Pancreas (tissue), 10 donors: ENCODE data around the gene GRIN2D. TPM values are rescaled to one million over a fixed set of nuclear protein-coding genes. Genes with fewer than 3 reads are reported as not detected.

Source experiments
- ATAC-seq, 4 donors: fragments of 200-7000 bp; cut with Tn5 transposase; one replicate each; pipeline versions ENCODE4 v1.8.0 to v1.9.1; 2020; ENCODE audit warnings: mild to moderate bottlenecking in 4 of 4, moderate library complexity in 4 of 4
- DNase-seq, 6 donors: peaks; one replicate each; pipeline ENCODE4 v3.0.0-alpha.2; 2020
- FAIRE-seq: peaks from 2 replicates; lab custom pipeline; 2012; peaks lifted over from hg19 to GRCh38; lab: Jason Lieb, UNC
- H3K27ac ChIP-seq, 4 donors: fragments of 200-600 bp; sonication (generic); 1 replicate in 3 of 4; 2 replicates in 1 of 4; pipeline versions ENCODE4 v1.5.0 to v1.8.0; 2020
- H3K27me3 ChIP-seq, 4 donors: fragments of 200-600 bp; one replicate each; pipeline ENCODE4 v1.8.0; 2021
- H3K36me3 ChIP-seq, 3 donors: fragments of 200-600 bp; sonication (generic) in 1 of 3; one replicate each; pipeline versions ENCODE4 v1.5.0 to v1.8.0; 2020 to 2021
- H3K4me1 ChIP-seq, 3 donors: fragments of 200-600 bp; one replicate each; pipeline ENCODE4 v1.8.0; 2021
- H3K4me3 ChIP-seq, 4 donors: fragments of 200-600 bp; sonication (generic) in 2 of 4; one replicate each; pipeline versions ENCODE4 v1.5.0 to v1.8.0; 2020 to 2021
- H3K9me3 ChIP-seq, 4 donors: fragments of 200-600 bp; one replicate each; pipeline ENCODE4 v1.8.0; 2021
- CTCF ChIP-seq, 4 donors: fragments of 200-600 bp; sonication (generic) in 3 of 4; IDR thresholded peaks; one replicate each; pipeline versions ENCODE4 v1.5.0 to v1.8.0; 2021; ENCODE audit warnings: antibody characterized with exemption in 4 of 4
- WGBS, 2 donors: extraction: QIAGEN DNeasy Blood & Tissue Kit; methylation state at CpG; one replicate each; pipeline ENCODE4 v1.1.7; 2013; 5-methylcytosine and 5-hydroxymethylcytosine counted together
- intact Hi-C, 3 donors: fragments of 100-400 bp; cut with DNase I; formaldehyde crosslinking; loops; one replicate each; pipeline versions ENCODE4 v1.11.1 to v1.14.2; 2022
- polyA plus RNA-seq, 2 donors: library from polyadenylated mRNA; stranded (reverse); fragments of 200-250 nt; gene quantifications; one replicate each; pipeline ENCODE4 v1.2.3, GENCODE V29; 2013
- total RNA-seq, 6 donors: library from RNA; stranded (reverse); fragmentation: NEBNext Ultra II Directional in 4 of 6; extraction: Animal tissue kit (Norgen Biotek cat#: 25700) in 4 of 6; gene quantifications; one replicate each; pipeline versions ENCODE4 v1.2.1 to v1.2.4, GENCODE V29; 2021 to 2023
- donor health status: healthy with polysubstance abuse.
- donor health status: DM: no; HTN: no; CAD: no; lungs with moderate emphysema.
- donor health status: DM: no; HTN: no; CAD: no.
- donor health status: control.
- donor health status: control.
- donor health status: Bipolar disorder and iron deficiency.
- donor health status: DM: yes; HTN: yes; CAD: no.
- donor health status: DM: no; HTN: no; CAD: no.
- donor health status: DM: no; HTN: no; CAD: no.
- donor health status: DM: yes; HTN: yes; CAD: no.

GRIN2D gene
- total and polyA plus RNA-seq, 8 donors = 0.04 to 0.66 (median 0.19) TPM; not detected in 1

- Histone ChIP-seq H3K4me1 (no peaks in the 10 kb centered on the region), H3K9me3 (no peaks in the 10 kb centered on the region), H3K27me3 (no peaks in the 10 kb centered on the region), H3K4me3 (no peak overlapping the region), H3K27ac (no peak overlapping the region), H3K36me3 (no peaks in the 10 kb centered on the region)
- no peak for FAIRE-seq
- intact Hi-C loops = no loop called here
- WGBS, 2 donors = 87 to 88% methylated on average over 12 of the region's 12 CpGs
- TF ChIP-seq CTCF (IDR thresholded peaks at IDR 0.05) = no peak
- DNase-seq = no peak
- no peak for ATAC-seq
Measured at GRCh38 chr19:48355365-48355954, 38.0 kb upstream of the GRIN2D start.

- no peak for FAIRE-seq
- H3K4me1 ChIP-seq = no peaks in the 10 kb centered on the region
- no peaks in the 10 kb centered on the region for H3K9me3 ChIP-seq
- DNase-seq = no peak
- no peak overlapping the region for H3K27ac ChIP-seq
- no peaks in the 10 kb centered on the region for H3K36me3 ChIP-seq
- 93% methylated on average over 5 of the region's 5 CpGs for WGBS, 2 donors
- H3K4me3 ChIP-seq = no peak overlapping the region
- H3K27me3 ChIP-seq = no peaks in the 10 kb centered on the region
- intact Hi-C loops = no loop called here
- TF ChIP-seq CTCF (IDR thresholded peaks at IDR 0.05) = no peak
- ATAC-seq = no peak
Measured at GRCh38 chr19:48359123-48359522, 34.3 kb upstream of the GRIN2D start.

- no peak overlapping the region for H3K27ac ChIP-seq
- H3K4me3 ChIP-seq = no peak overlapping the region
- FAIRE-seq (no peak), DNase-seq (no peak), ATAC-seq (no peak)
- peaks cover 0 to 3% (median 0%) of the 10 kb centered on the region in 3 donors for H3K4me1 ChIP-seq
- H3K27me3 ChIP-seq = no peaks in the 10 kb centered on the region
- WGBS, 2 donors = 93 to 96% methylated on average over 3 of the region's 3 CpGs
- no peaks in the 10 kb centered on the region for H3K36me3 ChIP-seq
- TF ChIP-seq CTCF (IDR thresholded peaks at IDR 0.05) = no peak
- intact Hi-C loops = no loop called here
- no peaks in the 10 kb centered on the region for H3K9me3 ChIP-seq
Measured at GRCh38 chr19:48361912-48362311, 31.6 kb upstream of the GRIN2D start.

- ATAC-seq = peak; percentile 86 to 92 (median 88)
- 3% methylated on average over 26 of the region's 26 CpGs for WGBS, 2 donors
- peak; percentile 91 to 99 (median 95) for DNase-seq
- Histone ChIP-seq H3K4me1 (peaks cover 0 to 3% (median 0%) of the 10 kb centered on the region in 3 donors), H3K27me3 (no peaks in the 10 kb centered on the region), H3K9me3 (no peaks in the 10 kb centered on the region), H3K4me3 (peak overlapping the region; percentile 18 to 55 (median 51)), H3K27ac (peak overlapping the region; percentile 89 to 94 (median 92)), H3K36me3 (no peaks in the 10 kb centered on the region)
- no peak for TF ChIP-seq CTCF (IDR thresholded peaks at IDR 0.05)
- intact Hi-C loops = no loop called here
- FAIRE-seq = no peak
Measured at GRCh38 chr19:48362716-48363499, 30.6 kb upstream of the GRIN2D start.

GRCh38 chr19:48363500-48363809 is 30.0 kb upstream of the GRIN2D start:
- intact Hi-C loops = no loop called here
- TF ChIP-seq CTCF (IDR thresholded peaks at IDR 0.05) = no peak
- no peaks in the 10 kb centered on the region for H3K27me3 ChIP-seq
- peak overlapping the region; percentile 89 to 94 (median 92) for H3K27ac ChIP-seq
- no peak for FAIRE-seq
- no peaks in the 10 kb centered on the region for H3K36me3 ChIP-seq
- no peaks in the 10 kb centered on the region for H3K9me3 ChIP-seq
- peaks cover 0 to 3% (median 0%) of the 10 kb centered on the region in 3 donors for H3K4me1 ChIP-seq
- peak overlapping the region; percentile 18 to 55 (median 51) for H3K4me3 ChIP-seq
- WGBS, 2 donors = 0 to 3% methylated on average over 10 of the region's 10 CpGs
- peak; percentile 15 to 38 (median 20) for ATAC-seq
- DNase-seq = peak in 4 of 6 donors; percentile 53 to 84 (median 75)
